ENCODE data around the gene RNF224.

RNF224 gene

GRCh38 chr9:137275588-137276472 lies 48.5 kb downstream of the RNF224 start:
- DNase-seq: no peak

- DNase-seq: no peak
Measured at GRCh38 chr9:137276473-137277328, 49.4 kb downstream of the RNF224 start.

GRCh38 chr9:137277329-137278041 lies 50.2 kb downstream of the RNF224 start, which contains the start of gene TOR4A:
TOR4A (plus strand) TSS chr9:137277726; CDS start chr9:137278690, 964 bp downstream.
- DNase-seq: no peak

- DNase-seq: no peak
Measured at GRCh38 chr9:137278061-137278701, 50.9 kb downstream of the RNF224 start.
